ENCODE measurements around the gene KRT39. TPM values are rescaled to one million over a fixed set of nuclear protein-coding genes. Genes with fewer than 3 reads are reported as not detected.

KRT39 gene
- total and polyA plus RNA-seq, 2 of the 13 experiments (the other 11 are each of a cell fraction or from before 2014, with no cell fraction given), result 0.07 to 1.2 TPM

GRCh38 chr17:40996829-40997228 is 30.1 kb upstream of the KRT39 start:
- Histone ChIP-seq H3K79me2 (ENCODE audit: insufficient read depth, low read length) (no peaks in the 10 kb centered on the region), H3K9ac (ENCODE audit: insufficient read depth, low read depth, low read length) (no peak overlapping the region), H2AFZ (ENCODE audit: low read length) (no peak overlapping the region), H3K9me3 (ENCODE audit: low read length) (no peaks in the 10 kb centered on the region), H4K20me1 (ENCODE audit: insufficient read depth, low read length) (no peaks in the 10 kb centered on the region), H3K27ac (ENCODE audit: extremely low read length, insufficient read depth, low read length) (no peak overlapping the region), H3K36me3 (replicated peaks in 1 of 2; ENCODE audit: control insufficient read depth in 1 of 2, insufficient read depth in 2 of 2, low read length in 2 of 2) (no peaks in the 10 kb centered on the region), H3K4me3 (replicated peaks in 1 of 3; ENCODE audit: insufficient read depth in 1 of 3, low read depth in 2 of 3, low read length in 3 of 3) (no peak overlapping the region), H3K4me1 (ENCODE audit: insufficient read depth, low read length) (peaks cover 13% of the 10 kb centered on the region), H3K27me3 (ENCODE audit: control insufficient read depth in 1 of 2, insufficient read depth in 2 of 2, low read length in 2 of 2) (no peaks in the 10 kb centered on the region), H3K4me2 (ENCODE audit: low read depth, low read length) (no peak overlapping the region)
- FAIRE-seq, result no peak
- ChIA-PET POLR2A (no interaction called here), CTCF (ENCODE audit: low intra/inter-chr PET ratio, low total read pairs) (no interaction called here)
- no peak for DNase-seq (ENCODE audit: low spot score)
- in situ Hi-C loops (cut with HindIII; ENCODE audit: extremely low pct_ligation_motif_present, low pct_unique_long_range_greater_than_20kb), result no loop called here
- intact Hi-C loops (cut with micrococcal nuclease; ENCODE audit: unreplicated experiment), result no loop called here
- BruUV-seq (replicated peaks), result no TSS peak
- no peak for TF ChIP-seq GFI1 (CRISPR knock-in tag; IDR thresholded peaks at IDR 0.05; ENCODE audit: borderline replicate concordance)
- no peak for TF ChIP-seq BRF2 (CRISPR knock-in tag; IDR thresholded peaks at IDR 0.05)
- no peak for TF ChIP-seq ELK4 (CRISPR knock-in tag; IDR thresholded peaks at IDR 0.05; ENCODE audit: borderline replicate concordance)
- 76% methylated on average over 4 of the region's 4 CpGs for WGBS (ENCODE audit: low lambda C conversion rate)
- ATAC-seq, result no peak

GRCh38 chr17:40995116-40995515 is 28.4 kb upstream of the KRT39 start:
- ChIA-PET CTCF (ENCODE audit: low intra/inter-chr PET ratio, low total read pairs) (no interaction called here), POLR2A (no interaction called here)
- DNase-seq (ENCODE audit: low spot score) (no peak), FAIRE-seq (no peak), ATAC-seq (no peak)
- peaks cover 5% of the 10 kb centered on the region; the same call in 1 of the 2 replicates for H3K4me1 ChIP-seq (ENCODE audit: insufficient read depth, low read length)
- H3K27ac ChIP-seq (ENCODE audit: extremely low read length, insufficient read depth, low read length), result no peak overlapping the region
- H3K9me3 ChIP-seq (ENCODE audit: low read length), result no peaks in the 10 kb centered on the region
- H3K27me3 ChIP-seq (ENCODE audit: control insufficient read depth in 1 of 2, insufficient read depth in 2 of 2, low read length in 2 of 2), result no peaks in the 10 kb centered on the region
- no peak overlapping the region for H3K4me2 ChIP-seq (ENCODE audit: low read depth, low read length)
- no peak overlapping the region for H3K9ac ChIP-seq (ENCODE audit: insufficient read depth, low read depth, low read length)
- no peak overlapping the region for H3K4me3 ChIP-seq (replicated peaks in 1 of 3; ENCODE audit: insufficient read depth in 1 of 3, low read depth in 2 of 3, low read length in 3 of 3)
- intact Hi-C loops (cut with micrococcal nuclease; ENCODE audit: unreplicated experiment) (no loop called here), in situ Hi-C loops (cut with HindIII; ENCODE audit: extremely low pct_ligation_motif_present, low pct_unique_long_range_greater_than_20kb) (no loop called here)
- BruUV-seq (replicated peaks), result no TSS peak
- H4K20me1 ChIP-seq (ENCODE audit: insufficient read depth, low read length), result no peaks in the 10 kb centered on the region
- H3K79me2 ChIP-seq (ENCODE audit: insufficient read depth, low read length), result no peaks in the 10 kb centered on the region
- H3K36me3 ChIP-seq (replicated peaks in 1 of 2; ENCODE audit: control insufficient read depth in 1 of 2, insufficient read depth in 2 of 2, low read length in 2 of 2), result no peaks in the 10 kb centered on the region
- TF ChIP-seq ZNF549 (CRISPR knock-in tag; IDR thresholded peaks at IDR 0.05) (no peak), CREM (IDR thresholded peaks at IDR 0.05) (no peak), CREM (CRISPR knock-in tag; IDR thresholded peaks at IDR 0.05) (no peak), RFX1 (IDR thresholded peaks at IDR 0.05) (no peak), FOXO1 (CRISPR knock-in tag; IDR thresholded peaks at IDR 0.05) (no peak), MTA1 (CRISPR knock-in tag; IDR thresholded peaks at IDR 0.05; ENCODE audit: borderline replicate concordance) (no peak), ZNF652 (CRISPR knock-in tag; IDR thresholded peaks at IDR 0.05; ENCODE audit: borderline replicate concordance, low read depth) (no peak), ADNP (CRISPR knock-in tag; IDR thresholded peaks at IDR 0.05) (no peak), PREB (CRISPR knock-in tag; IDR thresholded peaks at IDR 0.05) (no peak)
- no peak overlapping the region for H2AFZ ChIP-seq (ENCODE audit: low read length)
- WGBS (ENCODE audit: low lambda C conversion rate), result 40% methylated on average over 1 of the region's 1 CpG

Measured in HepG2 (cell line).